Gastroesophageal sphincter (tissue), 4 donors: ENCODE results near the gene TNFRSF6B. TPM values are rescaled to one million over a fixed set of nuclear protein-coding genes. Genes with fewer than 3 reads are reported as not detected.

Experiments used
- ATAC-seq: fragments of 150-250 bp; one replicate; pipeline ENCODE4 v1.9.1; 2016; ENCODE audit warnings: mild to moderate bottlenecking, moderate library complexity
- H3K27ac ChIP-seq, 4 donors: fragments of 200-600 bp; sonication (generic) in 3 of 4; 1 replicate in 3 of 4; 2 replicates in 1 of 4; pipeline ENCODE4 v1.5.1; 2016 to 2019
- H3K27me3 ChIP-seq: fragments of 200-600 bp; sonication (generic); one replicate; pipeline ENCODE4 v1.5.1; 2019
- H3K36me3 ChIP-seq, 2 donors: fragments of 200-600 bp; sonication (generic); one replicate each; pipeline ENCODE4 v1.5.1; 2019; ENCODE audit warnings: control low read depth in 1 of 2
- H3K4me1 ChIP-seq, 3 donors: fragments of 200-600 bp; sonication (generic); 1 replicate in 2 of 3; 2 replicates in 1 of 3; pipeline ENCODE4 v1.5.1; 2016 to 2019; ENCODE audit warnings: control low read depth in 2 of 3
- H3K4me3 ChIP-seq, 2 donors: fragments of 200-600 bp; sonication (generic); one replicate each; pipeline ENCODE4 v1.5.1; 2019; ENCODE audit warnings: mild to moderate bottlenecking in 1 of 2, moderate library complexity in 1 of 2
- H3K9me3 ChIP-seq, 3 donors: fragments of 200-600 bp; sonication (generic); one replicate each; pipeline ENCODE4 v1.5.1; 2017 to 2019; ENCODE audit warnings: control low read depth in 2 of 3
- EP300 ChIP-seq: sonication (generic); formaldehyde crosslinking; IDR thresholded peaks from one replicate; pipeline ENCODE4 v1.6.1; 2017; ENCODE audit warnings: antibody characterized with exemption, mild to moderate bottlenecking
- POLR2A ChIP-seq, 2 donors: fragments of 450-650 bp; IDR thresholded peaks; one replicate each; pipeline ENCODE4 v1.6.1; 2017; ENCODE audit warnings: antibody characterized with exemption in 2 of 2, mild to moderate bottlenecking in 2 of 2, moderate library complexity in 1 of 2
- POLR2AphosphoS5 ChIP-seq: sonication (generic); formaldehyde crosslinking; IDR thresholded peaks from one replicate; pipeline ENCODE4 v1.6.1; 2017; ENCODE audit warnings: antibody characterized with exemption
- WGBS, 2 donors: methylation state at CpG; one replicate each; pipeline ENCODE4 v1.1.5; 2018; ENCODE audit warnings: low coverage in 1 of 2; 5-methylcytosine and 5-hydroxymethylcytosine counted together
- total RNA-seq, 4 donors: library from RNA; depleted of rRNA; stranded (reverse); fragments of >200 nt; gene quantifications; one replicate each; pipeline ENCODE4 v1.1.0, GENCODE V29; 2016
- TF ChIP-seq, protein P1 (sequence below), 4 experiments: fragments of 200-600 bp in 2 of 4; fragments of 450-650 bp in 2 of 4; sonication (generic) in 1 of 4; IDR thresholded peaks; one replicate each; pipeline ENCODE4 v1.5.1; 2017 to 2019; ENCODE audit warnings: antibody characterized with exemption in 4 of 4, mild to moderate bottlenecking in 2 of 4, moderate library complexity in 2 of 4

Gene TNFRSF6B
- total RNA-seq, 4 donors from 2014 or later: 8.9 to 27.8 (median 15.4) TPM

DNA sequence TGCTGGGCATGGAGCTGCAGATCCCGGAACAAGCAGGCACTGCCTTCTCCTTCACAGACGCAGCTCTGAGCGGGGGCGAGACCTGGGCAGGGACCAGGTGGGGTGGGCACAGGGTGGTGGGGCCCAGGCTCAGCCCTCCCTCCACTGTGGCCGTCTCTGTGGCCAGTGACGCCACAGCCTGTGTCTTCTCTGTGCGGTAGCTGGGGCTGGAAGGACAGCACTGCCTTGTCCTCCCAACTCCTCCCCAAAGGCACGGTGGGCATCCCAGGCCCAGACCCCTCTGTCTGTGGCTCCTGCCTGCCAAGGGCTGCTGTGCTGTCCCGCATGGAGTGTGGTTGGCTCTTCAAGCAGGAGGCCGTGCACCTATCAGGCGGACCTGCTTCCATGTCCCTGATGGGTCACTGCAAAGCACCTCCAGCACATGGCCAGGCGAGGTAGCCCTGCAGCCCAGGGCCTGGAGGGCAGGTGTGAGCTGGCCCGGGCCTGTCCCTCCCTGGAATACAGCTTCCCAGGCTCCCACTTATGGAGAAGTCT is 14.8 kb upstream of the TNFRSF6B start:
- Histone ChIP-seq H3K27me3 (no peaks in the 10 kb centered on the region), H3K27ac (peak overlapping the region; percentile 2 to 85 (median 78)), H3K9me3 (no peaks in the 10 kb centered on the region), H3K4me3 (no peak overlapping the region), H3K4me1 (peaks cover 0 to 40% (median 26%) of the 10 kb centered on the region in 3 donors), H3K36me3 (peaks cover 0 to 41% of the 10 kb centered on the region in 2 donors)
- no peak for ATAC-seq
- TF ChIP-seq, protein P1, sequence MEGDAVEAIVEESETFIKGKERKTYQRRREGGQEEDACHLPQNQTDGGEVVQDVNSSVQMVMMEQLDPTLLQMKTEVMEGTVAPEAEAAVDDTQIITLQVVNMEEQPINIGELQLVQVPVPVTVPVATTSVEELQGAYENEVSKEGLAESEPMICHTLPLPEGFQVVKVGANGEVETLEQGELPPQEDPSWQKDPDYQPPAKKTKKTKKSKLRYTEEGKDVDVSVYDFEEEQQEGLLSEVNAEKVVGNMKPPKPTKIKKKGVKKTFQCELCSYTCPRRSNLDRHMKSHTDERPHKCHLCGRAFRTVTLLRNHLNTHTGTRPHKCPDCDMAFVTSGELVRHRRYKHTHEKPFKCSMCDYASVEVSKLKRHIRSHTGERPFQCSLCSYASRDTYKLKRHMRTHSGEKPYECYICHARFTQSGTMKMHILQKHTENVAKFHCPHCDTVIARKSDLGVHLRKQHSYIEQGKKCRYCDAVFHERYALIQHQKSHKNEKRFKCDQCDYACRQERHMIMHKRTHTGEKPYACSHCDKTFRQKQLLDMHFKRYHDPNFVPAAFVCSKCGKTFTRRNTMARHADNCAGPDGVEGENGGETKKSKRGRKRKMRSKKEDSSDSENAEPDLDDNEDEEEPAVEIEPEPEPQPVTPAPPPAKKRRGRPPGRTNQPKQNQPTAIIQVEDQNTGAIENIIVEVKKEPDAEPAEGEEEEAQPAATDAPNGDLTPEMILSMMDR (IDR thresholded peaks at IDR 0.05): no peak
- TF ChIP-seq POLR2A (IDR thresholded peaks at IDR 0.05): no peak
- no peak for TF ChIP-seq POLR2AphosphoS5
- TF ChIP-seq EP300: no peak
- WGBS, 2 donors: no CpG with 5 or more reads among the region's 13 CpGs

DNA sequence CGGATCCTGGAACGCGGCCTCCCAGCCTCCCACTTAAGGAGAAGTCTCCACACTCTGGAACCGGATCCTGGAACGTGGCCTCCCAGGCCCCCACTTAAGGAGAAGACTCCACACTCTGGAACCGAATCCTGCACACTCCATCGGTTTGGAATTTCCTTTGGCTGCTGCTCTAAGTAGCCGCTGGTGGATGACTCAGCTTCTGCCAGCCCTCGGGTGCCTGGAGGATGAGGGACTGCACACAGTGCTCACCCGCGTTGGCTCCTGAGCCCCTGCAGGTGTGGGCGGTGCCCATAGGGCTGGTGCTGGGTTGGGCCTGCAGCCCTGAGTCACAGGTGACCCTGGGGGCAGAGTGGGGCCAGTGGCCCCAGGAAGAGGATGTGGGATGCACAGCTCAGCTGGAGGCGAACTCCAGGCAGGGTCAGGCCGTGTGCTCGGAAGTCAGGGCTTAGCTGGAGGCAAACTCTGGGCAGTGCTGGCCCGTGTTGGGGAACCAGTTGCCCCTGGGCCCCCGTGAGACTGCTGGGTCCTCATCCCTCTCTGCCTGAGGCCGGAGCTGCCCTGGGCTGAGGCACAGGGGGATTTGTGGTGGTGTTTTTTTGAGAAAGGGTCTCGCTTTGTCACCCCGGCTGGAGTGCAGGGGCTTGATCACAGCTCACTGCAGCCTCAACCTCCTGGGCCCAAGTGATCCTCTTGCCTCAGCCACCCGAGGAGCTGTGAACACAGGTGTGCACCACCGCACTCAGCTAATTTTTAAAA is 13.9 kb upstream of the TNFRSF6B start:
- Histone ChIP-seq H3K27ac (peak overlapping the region; percentile 30 to 85 (median 78)), H3K4me3 (no peak overlapping the region), H3K4me1 (peaks cover 0 to 48% (median 33%) of the 10 kb centered on the region in 3 donors), H3K9me3 (no peaks in the 10 kb centered on the region), H3K27me3 (no peaks in the 10 kb centered on the region), H3K36me3 (peaks cover 0 to 32% of the 10 kb centered on the region in 2 donors)
- peak; percentile 83 for ATAC-seq
- 100% methylated on average over 4 of the region's 22 CpGs; no CpG with 5 or more reads in 1 of the 2 donors for WGBS, 2 donors
- TF ChIP-seq POLR2AphosphoS5 (peak; percentile 59), EP300 (no peak)

DNA sequence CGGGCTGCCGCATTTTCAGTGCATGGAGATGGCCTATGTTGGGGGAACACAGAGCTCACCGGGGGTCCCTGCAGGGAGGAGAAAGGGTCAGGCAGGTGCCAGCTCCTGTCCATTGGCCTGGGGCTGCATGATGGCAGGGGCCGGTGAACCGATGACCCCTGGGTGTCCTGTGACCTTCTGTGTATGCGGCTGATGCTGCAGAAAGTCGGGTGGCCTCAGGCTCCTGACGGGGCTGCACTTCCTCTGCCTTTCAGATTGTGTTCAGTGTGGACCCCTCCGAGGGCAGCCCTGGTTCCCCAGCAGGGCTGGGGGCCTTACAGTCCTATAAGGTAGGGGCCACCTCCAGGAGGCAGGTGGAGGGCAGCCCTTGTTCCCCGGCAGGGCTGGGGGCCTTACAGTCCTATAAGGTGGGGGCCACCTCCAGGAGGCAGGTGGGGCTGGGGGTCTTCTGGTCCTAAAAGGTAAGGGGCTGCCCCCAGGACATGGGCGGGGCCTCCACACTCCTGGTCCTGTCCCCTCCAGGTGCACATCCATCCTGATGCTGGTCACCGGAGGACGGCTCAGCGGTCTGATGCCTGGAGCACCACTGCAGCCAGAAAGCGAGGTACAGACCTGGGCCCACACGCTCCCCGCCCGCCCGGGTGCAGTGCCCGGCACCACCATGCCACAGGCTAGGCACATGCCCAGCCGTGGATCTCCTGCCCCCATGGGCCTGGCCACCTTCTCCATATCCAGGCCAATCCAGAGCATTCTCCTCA is 11.0 kb upstream of the TNFRSF6B start:
- H3K4me3 ChIP-seq: no peak overlapping the region
- no peak for TF ChIP-seq POLR2AphosphoS5
- no peak for TF ChIP-seq POLR2A (IDR thresholded peaks at IDR 0.05)
- TF ChIP-seq, protein P1 (IDR thresholded peaks at IDR 0.05): no peak
- no peak for TF ChIP-seq EP300
- peaks cover 0 to 5% of the 10 kb centered on the region in 2 donors for H3K36me3 ChIP-seq
- peaks cover 0 to 69% (median 45%) of the 10 kb centered on the region in 3 donors for H3K4me1 ChIP-seq
- ATAC-seq: no peak
- no peaks in the 10 kb centered on the region for H3K9me3 ChIP-seq
- H3K27ac ChIP-seq: peak overlapping the region in 3 of 4 donors; percentile 77 to 86 (median 78)
- H3K27me3 ChIP-seq: no peaks in the 10 kb centered on the region
- no CpG with 5 or more reads among the region's 21 CpGs for WGBS, 2 donors

DNA sequence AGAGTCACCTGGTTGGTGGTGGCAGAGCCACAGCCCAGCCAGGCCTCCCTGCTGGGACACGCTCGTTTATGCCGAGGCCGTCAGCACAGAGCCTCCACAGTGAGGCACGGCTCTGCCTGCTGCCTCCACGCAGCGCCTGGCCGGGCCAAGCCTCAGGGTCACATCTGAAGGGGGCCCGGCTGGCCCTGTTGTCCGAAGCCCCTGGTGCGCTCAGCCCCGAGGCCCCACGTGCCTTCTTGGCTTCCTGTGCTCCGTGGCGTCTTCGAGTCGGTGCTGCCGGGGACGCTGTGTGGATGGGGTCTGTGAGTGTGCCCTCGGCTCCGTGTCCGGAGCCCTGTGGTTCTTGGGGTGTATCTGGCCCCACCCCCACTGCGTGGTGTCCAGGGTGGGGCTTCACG is 10.4 kb upstream of the TNFRSF6B start:
- no peak for ATAC-seq
- 100% methylated on average over 1 of the region's 24 CpGs; no CpG with 5 or more reads in 1 of the 2 donors for WGBS, 2 donors
- Histone ChIP-seq H3K36me3 (no peaks in the 10 kb centered on the region), H3K4me1 (peaks cover 0 to 69% (median 45%) of the 10 kb centered on the region in 3 donors), H3K27ac (peak overlapping the region; percentile 14 to 86 (median 78)), H3K9me3 (no peaks in the 10 kb centered on the region), H3K27me3 (no peaks in the 10 kb centered on the region), H3K4me3 (peak overlapping the region in 1 of 2 donors; percentile 20)
- no peak for TF ChIP-seq POLR2AphosphoS5
- TF ChIP-seq, protein P1 (IDR thresholded peaks at IDR 0.05): no peak
- no peak for TF ChIP-seq EP300
- no peak for TF ChIP-seq POLR2A (IDR thresholded peaks at IDR 0.05)
